ENCODE measurements around the gene RAG2.

- no peak for TF ChIP-seq EZH2 (IDR thresholded peaks at IDR 0.05; ENCODE audit: borderline replicate concordance, low read length)
- no peak for TF ChIP-seq CTCF (conservative IDR thresholded peaks at IDR 0.05 in 1 of 2, IDR thresholded peaks at IDR 0.05 in 1 of 2; ENCODE audit: extremely low read depth in 1 of 2, insufficient read depth in 1 of 2, low read depth in 1 of 2, low read length in 2 of 2)
Observed at GRCh38 chr11:36594316-36594989, 3.6 kb downstream of the RAG2 start, which contains the start of gene IFTAP.

Measured in mammary epithelial cell (primary cell).